Keratinocyte (primary cell): ENCODE measurements around the gene DBI. TPM values are rescaled to one million over a fixed set of nuclear protein-coding genes. Genes with fewer than 3 reads are reported as not detected.

ENCODE experiments used
- DNase-seq: peaks from one replicate; pipeline ENCODE4 v3.0.0-alpha.2; 2011; ENCODE audit warnings: low read depth, missing footprints, low spot score
- FAIRE-seq: peaks from 2 replicates; lab custom pipeline; 2011; peaks lifted over from hg19 to GRCh38; lab: Jason Lieb, UNC
- H2AFZ ChIP-seq: 2 replicates; pipeline ENCODE4 v1.6.0; 2012; ENCODE audit warnings: low read length, control low read depth, inconsistent platforms; ENCODE audit not compliant: control insufficient read depth
- H3K27ac ChIP-seq: 2 replicates; pipeline ENCODE4 v1.5.1; 2011; ENCODE audit warnings: low read length; ENCODE audit not compliant: control insufficient read depth, insufficient read depth
- H3K27me3 ChIP-seq: 3 replicates; pipeline ENCODE4 v1.6.0; 2011; ENCODE audit warnings: low read length; ENCODE audit not compliant: control insufficient read depth, insufficient read depth; ENCODE audit errors: extremely low read depth
- H3K36me3 ChIP-seq, 2 experiments: 2 replicates in 1 of 2; 3 replicates in 1 of 2; pipeline ENCODE4 v1.5.1; 2011; ENCODE audit warnings: low read length in 2 of 2, mild to moderate bottlenecking in 1 of 2; ENCODE audit not compliant: control insufficient read depth in 2 of 2, insufficient read depth in 2 of 2; ENCODE audit errors: extremely low read depth in 1 of 2
- H3K4me1 ChIP-seq: 3 replicates; pipeline ENCODE4 v1.5.1; 2011; ENCODE audit warnings: low read length; ENCODE audit not compliant: control insufficient read depth, insufficient read depth; ENCODE audit errors: extremely low read depth
- H3K4me2 ChIP-seq: 3 replicates; pipeline ENCODE4 v1.6.0; 2011; ENCODE audit warnings: low read depth, low read length; ENCODE audit not compliant: control insufficient read depth, insufficient read depth; ENCODE audit errors: extremely low read depth
- H3K4me3 ChIP-seq, 3 experiments: fragments of 200-600 bp in 1 of 3; sonication (generic) in 1 of 3; 2 replicates in 2 of 3; 3 replicates in 1 of 3; pipeline ENCODE4 v1.5.1; 2011 to 2016; ENCODE audit warnings: low read length in 3 of 3, mild to moderate bottlenecking in 3 of 3, control low read depth in 2 of 3, inconsistent platforms in 1 of 3, low read depth in 1 of 3, mixed read lengths in 1 of 3, mixed run types in 1 of 3, moderate library complexity in 1 of 3; ENCODE audit not compliant: control insufficient read depth in 2 of 3, insufficient read depth in 2 of 3; ENCODE audit errors: extremely low read depth in 1 of 3
- H3K79me2 ChIP-seq: 2 replicates; pipeline ENCODE4 v1.6.0; 2012; ENCODE audit warnings: low read length; ENCODE audit not compliant: control insufficient read depth, insufficient read depth
- H3K9ac ChIP-seq: 3 replicates; pipeline ENCODE4 v1.6.0; 2011; ENCODE audit warnings: low read length; ENCODE audit not compliant: control insufficient read depth, insufficient read depth; ENCODE audit errors: extremely low read depth
- H3K9me1 ChIP-seq: 3 replicates; pipeline ENCODE4 v1.6.0; 2011; ENCODE audit warnings: low read length; ENCODE audit not compliant: control insufficient read depth, insufficient read depth; ENCODE audit errors: extremely low read depth
- H3K9me3 ChIP-seq: 2 replicates; pipeline ENCODE4 v1.5.1; 2012; ENCODE audit warnings: low read depth, low read length; ENCODE audit not compliant: control insufficient read depth
- H4K20me1 ChIP-seq: 3 replicates; pipeline ENCODE4 v1.6.0; 2011; ENCODE audit warnings: low read length; ENCODE audit not compliant: control insufficient read depth, insufficient read depth; ENCODE audit errors: extremely low read depth
- CTCF ChIP-seq, 3 experiments: IDR thresholded peaks in 1 of 3; conservative IDR thresholded peaks in 1 of 3; optimal IDR thresholded peaks in 1 of 3; 2 replicates in 2 of 3; 3 replicates in 1 of 3; pipeline versions ENCODE3 to v1.5.1; 2011; ENCODE audit warnings: low read length in 3 of 3, mild to moderate bottlenecking in 3 of 3, moderate library complexity in 2 of 3, control low read depth in 1 of 3, inconsistent platforms in 1 of 3; ENCODE audit not compliant: insufficient read depth in 2 of 3; ENCODE audit errors: extremely low read depth in 1 of 3
- EZH2 ChIP-seq: IDR thresholded peaks from one replicate; pipeline ENCODE4 v1.6.1; 2012; ENCODE audit warnings: inconsistent platforms, mild to moderate bottlenecking, low read length, moderate library complexity
- dilution Hi-C: fragments of 300-500 bp; cut with MboI; formaldehyde crosslinking; loops from one replicate; pipeline ENCODE4 v1.7.0; 2020; ENCODE audit warnings: low sequenced_read_pairs; ENCODE audit not compliant: extremely low pct_ligation_motif_present
- polyA plus RNA-seq, 5 experiments: library from polyadenylated mRNA; depleted of rRNA in 3 of 5; stranded (reverse) in 3 of 5; stranded (forward) in 1 of 5; unstranded in 1 of 5; fragments of >200 nt; gene quantifications; 1 replicate in 1 of 5; 2 replicates in 3 of 5; 3 replicates in 1 of 5; pipeline versions ENCODE4 v1.2.1 to v1.2.3, GENCODE V29; 2011 to 2012; ENCODE audit warnings: missing spikeins in 2 of 5, low read depth in 1 of 5, low replicate concordance in 1 of 5

Gene DBI
- polyA plus RNA-seq, 1 donor (not counting 4 experiments of a cell fraction or from before 2014, with no cell fraction given), result 590 TPM

GRCh38 chr2:119341684-119342083, 25.1 kb upstream of the DBI start:
- DNase-seq (no peak), FAIRE-seq (no peak)
- Histone ChIP-seq H2AFZ (no peak overlapping the region), H3K4me1 (no peaks in the 10 kb centered on the region), H3K79me2 (no peaks in the 10 kb centered on the region), H3K4me2 (no peak overlapping the region), H3K36me3 (no peaks in the 10 kb centered on the region), H3K9me1 (no peaks in the 10 kb centered on the region), H3K27me3 (no peaks in the 10 kb centered on the region), H3K27ac (no peak overlapping the region), H3K4me3 (no peak overlapping the region), H3K9me3 (no peaks in the 10 kb centered on the region), H3K9ac (no peak overlapping the region), H4K20me1 (no peaks in the 10 kb centered on the region)
- dilution Hi-C loops, result no loop called here
- TF ChIP-seq CTCF (optimal IDR thresholded peaks at IDR 0.05 in 1 of 3, IDR thresholded peaks at IDR 0.05 in 1 of 3, conservative IDR thresholded peaks at IDR 0.05 in 1 of 3; ENCODE audit: extremely low read depth in 1 of 3, insufficient read depth in 2 of 3, low read length in 3 of 3) (no peak), EZH2 (no peak)

GRCh38 chr2:119349289-119349688, 17.5 kb upstream of the DBI start:
- Histone ChIP-seq H4K20me1 (no peaks in the 10 kb centered on the region), H3K9me3 (no peaks in the 10 kb centered on the region), H3K9me1 (no peaks in the 10 kb centered on the region), H3K4me3 (peak overlapping the region in 2 of 3 experiments; percentile 38 to 51), H3K9ac (peak overlapping the region; percentile 9), H3K27me3 (no peaks in the 10 kb centered on the region), H3K4me2 (peak overlapping the region; percentile 84), H3K36me3 (no peaks in the 10 kb centered on the region), H3K4me1 (peaks cover 15% of the 10 kb centered on the region), H2AFZ (peak overlapping the region; percentile 39), H3K27ac (peak overlapping the region; percentile 5), H3K79me2 (no peaks in the 10 kb centered on the region)
- no peak for TF ChIP-seq CTCF (optimal IDR thresholded peaks at IDR 0.05 in 1 of 3, IDR thresholded peaks at IDR 0.05 in 1 of 3, conservative IDR thresholded peaks at IDR 0.05 in 1 of 3; ENCODE audit: extremely low read depth in 1 of 3, insufficient read depth in 2 of 3, low read length in 3 of 3)
- no peak for TF ChIP-seq EZH2
- peak; percentile 94 for FAIRE-seq
- dilution Hi-C loops, result no loop called here
- no peak for DNase-seq
